Upper lobe of left lung (tissue), 4 donors: ENCODE measurements around the gene AFF3.

ENCODE experiments used
- CTCF ChIP-seq, 6 experiments: fragments of 450-650 bp in 4 of 6; fragments of 200-600 bp in 2 of 6; sonication (generic) in 2 of 6; IDR thresholded peaks; one replicate each; pipeline ENCODE4 v1.5.1; 2016 to 2019; ENCODE audit warnings: antibody characterized with exemption in 6 of 6
- EP300 ChIP-seq, 4 donors: sonication (generic); formaldehyde crosslinking; IDR thresholded peaks; one replicate each; pipeline ENCODE4 v1.5.1; 2017; ENCODE audit warnings: antibody characterized with exemption in 4 of 4, control low read depth in 2 of 4
- POLR2A ChIP-seq, 4 donors: fragments of 450-650 bp; IDR thresholded peaks; one replicate each; pipeline ENCODE4 v1.5.1; 2016 to 2017; ENCODE audit warnings: antibody characterized with exemption in 4 of 4, mild to moderate bottlenecking in 2 of 4
- POLR2AphosphoS5 ChIP-seq, 2 donors: sonication (generic); formaldehyde crosslinking; IDR thresholded peaks; one replicate each; pipeline ENCODE4 v1.5.1; 2017; ENCODE audit warnings: antibody characterized with exemption in 2 of 2

DNA sequence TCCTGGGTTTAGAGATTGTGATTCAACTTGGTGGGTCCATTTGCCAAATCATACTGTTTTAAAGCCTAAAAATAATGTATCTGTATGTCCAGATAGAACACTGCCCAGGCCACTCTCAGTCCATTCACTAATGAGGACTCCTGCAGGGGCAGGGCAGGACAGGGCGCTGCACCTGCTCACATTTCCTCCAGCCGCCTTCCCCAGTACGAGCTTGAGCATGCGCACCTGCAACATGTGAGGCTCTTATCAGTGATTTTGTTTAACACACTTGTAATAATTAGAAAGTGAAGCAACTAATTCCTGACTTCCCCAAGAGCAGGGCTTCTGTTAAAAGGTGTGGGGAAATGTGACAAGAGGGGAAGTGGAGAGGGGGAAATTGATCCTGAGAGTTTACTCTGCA is 89.7 kb downstream of the AFF3 start:
- TF ChIP-seq POLR2A (IDR thresholded peaks at IDR 0.05): no peak
- no peak for TF ChIP-seq CTCF (IDR thresholded peaks at IDR 0.05)
- no peak for TF ChIP-seq POLR2AphosphoS5 (IDR thresholded peaks at IDR 0.05)
- no peak for TF ChIP-seq EP300 (IDR thresholded peaks at IDR 0.05)
